Mesendoderm (in vitro differentiated cells): ENCODE measurements around the gene ERVFRD-1. TPM values are rescaled to one million over a fixed set of nuclear protein-coding genes. Genes with fewer than 3 reads are reported as not detected.
A peak's percentile ranks its signal among the peaks of the same experiment; 100 is the strongest.

Source experiments
- DNase-seq: peaks from one replicate; pipeline ENCODE4 v3.0.0; 2013
- H2AK5ac ChIP-seq: 2 replicates; pipeline ENCODE4 v1.6.1; 2013; ENCODE audit warnings: low read length, inconsistent platforms
- H2BK120ac ChIP-seq: 2 replicates; pipeline ENCODE4 v1.6.1; 2013; ENCODE audit warnings: low read depth, mild to moderate bottlenecking, low read length, moderate library complexity, mixed read lengths
- H2BK15ac ChIP-seq: replicated peaks from 2 replicates; pipeline ENCODE4 v1.6.1; 2013; ENCODE audit warnings: low read depth, mild to moderate bottlenecking, moderate library complexity
- H2BK5ac ChIP-seq: 2 replicates; pipeline ENCODE4 v1.6.1; 2013; ENCODE audit warnings: low read length, inconsistent platforms
- H3K18ac ChIP-seq: 2 replicates; pipeline ENCODE4 v1.6.1; 2013; ENCODE audit warnings: mild to moderate bottlenecking, low read length, mixed read lengths
- H3K23ac ChIP-seq: one replicate; pipeline ENCODE4 v1.6.1; 2013; ENCODE audit warnings: low read length
- H3K27ac ChIP-seq: 2 replicates; pipeline ENCODE4 v1.5.1; 2013; ENCODE audit warnings: low read depth, mild to moderate bottlenecking, inconsistent platforms, low read length, moderate library complexity
- H3K27me3 ChIP-seq: 2 replicates; pipeline ENCODE4 v1.6.1; 2013; ENCODE audit warnings: low read length, control low read depth, mild to moderate bottlenecking, inconsistent platforms; ENCODE audit not compliant: insufficient read depth, poor library complexity
- H3K36me3 ChIP-seq: 2 replicates; pipeline ENCODE4 v1.6.1; 2013; ENCODE audit warnings: low read length, inconsistent platforms; ENCODE audit not compliant: control insufficient read depth, insufficient read depth
- H3K4ac ChIP-seq: one replicate; pipeline ENCODE4 v1.6.1; 2013; ENCODE audit warnings: low read depth, mild to moderate bottlenecking, low read length, moderate library complexity
- H3K4me1 ChIP-seq: 2 replicates; pipeline ENCODE4 v1.6.1; 2013; ENCODE audit warnings: low read depth, low read length, inconsistent platforms; ENCODE audit not compliant: control insufficient read depth
- H3K4me2 ChIP-seq: 2 replicates; pipeline ENCODE4 v1.6.1; 2013; ENCODE audit warnings: low read length
- H3K4me3 ChIP-seq: 2 replicates; pipeline ENCODE4 v1.5.1; 2013; ENCODE audit warnings: mild to moderate bottlenecking, low read length
- H3K56ac ChIP-seq: one replicate; pipeline ENCODE4 v1.6.1; 2013; ENCODE audit warnings: low read length
- H3K79me1 ChIP-seq: 2 replicates; pipeline ENCODE4 v1.6.1; 2013; ENCODE audit warnings: low read length, inconsistent platforms
- H3K79me2 ChIP-seq: 2 replicates; pipeline ENCODE4 v1.6.1; 2013; ENCODE audit warnings: mild to moderate bottlenecking, low read length; ENCODE audit not compliant: control insufficient read depth, insufficient read depth
- H3K9ac ChIP-seq: 2 replicates; pipeline ENCODE4 v1.6.1; 2013; ENCODE audit warnings: low read length, inconsistent platforms
- H4K5ac ChIP-seq: one replicate; pipeline ENCODE4 v1.6.1; 2013; ENCODE audit warnings: low read length
- H4K8ac ChIP-seq: one replicate; pipeline ENCODE4 v1.6.1; 2013; ENCODE audit warnings: low read depth, mild to moderate bottlenecking, control low read depth, low read length, moderate library complexity
- WGBS: extraction: QIAGEN DNeasy Blood & Tissue Kit; methylation state at CpG from one replicate; pipeline ENCODE4 v1.1.7; 2013; ENCODE audit warnings: low lambda C conversion rate, missing lambda C conversion rate; ENCODE audit not compliant: insufficient coverage; ENCODE audit errors: extremely low coverage; 5-methylcytosine and 5-hydroxymethylcytosine counted together
- polyA plus RNA-seq, 2 experiments: library from polyadenylated mRNA; stranded (reverse); fragments of 200-250 nt; gene quantifications; one replicate each; pipeline ENCODE4 v1.2.3, GENCODE V29; 2013

The ERVFRD-1 gene
- polyA plus RNA-seq (2013, experiment 1 of 2): 0.03 TPM
- 0.04 TPM for polyA plus RNA-seq (2013, experiment 2 of 2)

- Histone ChIP-seq H3K9ac (no peak within 1 kb of the TSS), H3K4me1 (peaks cover 4% of the 10 kb centered on the region), H3K4me2 (no peak within 1 kb of the TSS), H2BK120ac (no peak within 1 kb of the TSS), H2AK5ac (no peak within 1 kb of the TSS), H2BK15ac (no peak within 1 kb of the TSS), H3K56ac (no peak within 1 kb of the TSS), H3K27me3 (no peaks in the 10 kb centered on the region), H3K4ac (no peak within 1 kb of the TSS), H3K4me3 (no peak within 1 kb of the TSS), H3K79me2 (peaks cover 56% of the 10 kb centered on the region), H3K79me1 (peaks cover 37% of the 10 kb centered on the region), H4K8ac (no peak within 1 kb of the TSS), H3K23ac (no peak within 1 kb of the TSS), H2BK5ac (no peak within 1 kb of the TSS), H3K18ac (no peak within 1 kb of the TSS), H3K36me3 (no peaks in the 10 kb centered on the region), H4K5ac (no peak within 1 kb of the TSS), H3K27ac (no peak within 1 kb of the TSS)
- WGBS: no CpG with 5 or more reads among the region's 16 CpGs
- no peak for DNase-seq
Observed at GRCh38 chr6:11110921-11111768, at the start of gene ERVFRD-1. ERVFRD-1 (minus strand) TSS chr6:11111725; CDS start chr6:11105310, 6,415 bp downstream.

- H2BK120ac ChIP-seq: no peak overlapping the region
- no peaks in the 10 kb centered on the region for H3K36me3 ChIP-seq
- H3K27me3 ChIP-seq: no peaks in the 10 kb centered on the region
- H2BK15ac ChIP-seq: no peak overlapping the region
- H3K79me1 ChIP-seq: no peaks in the 10 kb centered on the region
- no peak overlapping the region for H3K4me3 ChIP-seq
- H3K4me2 ChIP-seq: no peak overlapping the region
- H3K27ac ChIP-seq: no peak overlapping the region
- H3K56ac ChIP-seq: no peak overlapping the region
- H3K23ac ChIP-seq: no peak overlapping the region
- DNase-seq: no peak
- H2BK5ac ChIP-seq: no peak overlapping the region
- no peak overlapping the region for H2AK5ac ChIP-seq
- H4K5ac ChIP-seq: no peak overlapping the region
- no peak overlapping the region for H3K4ac ChIP-seq
- no peak overlapping the region for H4K8ac ChIP-seq
- no peaks in the 10 kb centered on the region for H3K4me1 ChIP-seq
- whole genome bisulfite sequencing: no CpG with 5 or more reads among the region's 1 CpG
- no peak overlapping the region for H3K9ac ChIP-seq
- no peaks in the 10 kb centered on the region for H3K79me2 ChIP-seq
- no peak overlapping the region for H3K18ac ChIP-seq
Observed at GRCh38 chr6:11160199-11160598, 48.7 kb upstream of the ERVFRD-1 start.

GRCh38 chr6:11155589-11155988, 44.1 kb upstream of the ERVFRD-1 start:
- no peak overlapping the region for H3K27ac ChIP-seq
- H2BK120ac ChIP-seq: no peak overlapping the region
- no peak overlapping the region for H3K18ac ChIP-seq
- no peak overlapping the region for H3K4ac ChIP-seq
- H3K23ac ChIP-seq: no peak overlapping the region
- H3K4me2 ChIP-seq: no peak overlapping the region
- no peak overlapping the region for H4K8ac ChIP-seq
- H3K36me3 ChIP-seq: no peaks in the 10 kb centered on the region
- no peak for DNase-seq
- no peak overlapping the region for H3K9ac ChIP-seq
- H4K5ac ChIP-seq: no peak overlapping the region
- no peak overlapping the region for H3K56ac ChIP-seq
- no peaks in the 10 kb centered on the region for H3K27me3 ChIP-seq
- no peak overlapping the region for H2BK15ac ChIP-seq
- no peaks in the 10 kb centered on the region for H3K79me2 ChIP-seq
- no peaks in the 10 kb centered on the region for H3K79me1 ChIP-seq
- no peak overlapping the region for H3K4me3 ChIP-seq
- H2AK5ac ChIP-seq: no peak overlapping the region
- H2BK5ac ChIP-seq: no peak overlapping the region
- peaks cover 2% of the 10 kb centered on the region for H3K4me1 ChIP-seq

- no peak overlapping the region for H3K23ac ChIP-seq
- no peak overlapping the region for H3K27ac ChIP-seq
- no peak overlapping the region for H3K9ac ChIP-seq
- H3K4me3 ChIP-seq: no peak overlapping the region
- H3K4me2 ChIP-seq: no peak overlapping the region
- no peaks in the 10 kb centered on the region for H3K27me3 ChIP-seq
- peaks cover 2% of the 10 kb centered on the region for H3K4me1 ChIP-seq
- H4K8ac ChIP-seq: no peak overlapping the region
- H3K36me3 ChIP-seq: no peaks in the 10 kb centered on the region
- H2BK15ac ChIP-seq: no peak overlapping the region
- no peaks in the 10 kb centered on the region for H3K79me1 ChIP-seq
- no peaks in the 10 kb centered on the region for H3K79me2 ChIP-seq
- no peak overlapping the region for H3K56ac ChIP-seq
- H3K4ac ChIP-seq: no peak overlapping the region
- H4K5ac ChIP-seq: no peak overlapping the region
- no peak overlapping the region for H2BK5ac ChIP-seq
- H3K18ac ChIP-seq: no peak overlapping the region
- DNase-seq: no peak
- H2BK120ac ChIP-seq: no peak overlapping the region
- no peak overlapping the region for H2AK5ac ChIP-seq
- WGBS: no CpG with 5 or more reads among the region's 6 CpGs
Observed at GRCh38 chr6:11153447-11153846, 41.9 kb upstream of the ERVFRD-1 start.

GRCh38 chr6:11152581-11152980, 41.1 kb upstream of the ERVFRD-1 start:
- Histone ChIP-seq H3K36me3 (no peaks in the 10 kb centered on the region), H3K9ac (no peak overlapping the region), H2BK5ac (no peak overlapping the region), H3K4ac (no peak overlapping the region), H3K27me3 (no peaks in the 10 kb centered on the region), H3K4me1 (peaks cover 2% of the 10 kb centered on the region), H2AK5ac (no peak overlapping the region), H2BK120ac (no peak overlapping the region), H3K18ac (no peak overlapping the region), H4K8ac (no peak overlapping the region), H3K4me2 (no peak overlapping the region), H3K79me2 (no peaks in the 10 kb centered on the region), H3K27ac (no peak overlapping the region), H3K4me3 (no peak overlapping the region), H3K23ac (no peak overlapping the region), H4K5ac (no peak overlapping the region), H2BK15ac (no peak overlapping the region), H3K79me1 (no peaks in the 10 kb centered on the region), H3K56ac (no peak overlapping the region)
- DNase-seq: no peak

GRCh38 chr6:11151488-11151887, 40.0 kb upstream of the ERVFRD-1 start:
- Histone ChIP-seq H3K4me2 (no peak overlapping the region), H2BK5ac (no peak overlapping the region), H2BK15ac (no peak overlapping the region), H3K4ac (peak overlapping the region; percentile 67), H3K79me1 (no peaks in the 10 kb centered on the region), H3K56ac (no peak overlapping the region), H3K9ac (no peak overlapping the region), H3K23ac (no peak overlapping the region), H4K8ac (no peak overlapping the region), H4K5ac (no peak overlapping the region), H3K27ac (no peak overlapping the region), H2AK5ac (no peak overlapping the region), H3K36me3 (no peaks in the 10 kb centered on the region), H3K79me2 (no peaks in the 10 kb centered on the region), H2BK120ac (no peak overlapping the region), H3K27me3 (no peaks in the 10 kb centered on the region), H3K4me3 (no peak overlapping the region), H3K18ac (peak overlapping the region; percentile 39), H3K4me1 (peaks cover 2% of the 10 kb centered on the region)
- no peak for DNase-seq
- no CpG with 5 or more reads among the region's 1 CpG for WGBS
